ENCODE measurements around the gene LRMDA.

- no peak for TF ChIP-seq CTCF (IDR thresholded peaks at IDR 0.05)
- no peak for TF ChIP-seq POLR2A (IDR thresholded peaks at IDR 0.05)
Observed at GRCh38 chr10:75694790-75695189, 263.4 kb downstream of the LRMDA start.

All from body of pancreas (tissue), 4 donors.